K562 (cell line): Measurements from ENCODE around the gene KRTAP23-1.

ENCODE experiments used
- ARNT ChIP-seq, 2 experiments: fragments of 450-650 bp; IDR thresholded peaks; 2 replicates each; pipeline ENCODE4 v1.6.1; 2016; ENCODE audit warnings: mild to moderate bottlenecking in 1 of 2
- EZH2 ChIP-seq: IDR thresholded peaks from 2 replicates; pipeline ENCODE4 v1.6.1; 2012; ENCODE audit warnings: low read depth, mild to moderate bottlenecking, inconsistent platforms, low read length, borderline replicate concordance
- HDAC2 ChIP-seq: fragments of 450-650 bp; IDR thresholded peaks from 2 replicates; pipeline ENCODE4 v1.6.1; 2016; ENCODE audit warnings: mild to moderate bottlenecking
- POLR2A ChIP-seq: fragments of 450-650 bp; conservative IDR thresholded peaks from 2 replicates; pipeline ENCODE4 v1.6.1; 2016
- ZEB2 ChIP-seq: fragments of 450-650 bp; IDR thresholded peaks from 2 replicates; pipeline ENCODE4 v1.6.1; 2016
- ZNF263 ChIP-seq: sonication (generic); formaldehyde crosslinking; IDR thresholded peaks from 2 replicates; pipeline ENCODE4 v1.8.0; 2022; ENCODE audit warnings: mild to moderate bottlenecking, missing genetic modification reagents, borderline replicate concordance

GRCh38 chr21:30395731-30396130 is 47.3 kb upstream of the KRTAP23-1 start, which contains the start of gene KRTAP13-1:
- no peak for TF ChIP-seq POLR2A
- no peak for TF ChIP-seq EZH2
- TF ChIP-seq ZEB2 = no peak
- TF ChIP-seq ZNF263 = no peak
- TF ChIP-seq ARNT (IDR thresholded peaks at IDR 0.05) = no peak
- TF ChIP-seq HDAC2 = no peak
